GM21619 (cell line): ENCODE data around the gene CHST1.
A peak's percentile ranks its signal among the peaks of the same experiment; 100 is the strongest.

Experiments
- ATAC-seq: cut with Tn5 transposase; IDR thresholded peaks from one replicate; pipeline ENCODE4 v1.9.1; 2021; ENCODE audit not compliant: unreplicated experiment

The CHST1 gene

DNA sequence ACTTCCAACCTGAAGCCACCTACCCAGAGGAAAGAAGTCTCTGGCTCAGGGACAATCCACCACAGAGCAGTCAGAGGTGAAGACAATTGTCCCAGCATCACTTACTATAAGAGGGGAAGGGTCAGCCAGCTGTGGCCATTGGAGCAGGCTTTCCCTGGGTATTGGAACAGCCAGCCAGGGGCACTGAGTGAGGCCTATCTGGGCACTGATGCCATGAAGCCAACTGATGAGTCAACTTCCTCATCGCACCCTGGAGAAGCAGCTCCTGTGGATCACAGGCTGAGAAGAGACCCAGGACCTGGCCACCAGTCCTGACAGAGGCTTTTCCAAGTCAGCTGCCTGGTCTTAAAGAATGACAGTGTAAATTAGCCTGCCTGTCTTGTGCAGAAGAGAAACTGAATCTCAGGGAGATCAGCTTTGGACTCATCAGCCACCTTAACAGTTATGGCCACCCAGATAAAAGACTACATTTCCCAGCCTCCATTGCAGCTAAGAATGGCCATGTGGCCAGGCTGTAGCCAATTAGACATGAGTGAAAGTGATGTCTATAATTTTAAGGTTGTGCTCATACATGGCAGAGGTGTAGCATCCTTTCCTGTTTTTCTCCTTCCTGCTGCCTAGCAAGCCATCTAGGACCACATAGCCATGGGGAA, 19.0 kb downstream of the CHST1 start:
- peak; percentile 57 for ATAC-seq

DNA sequence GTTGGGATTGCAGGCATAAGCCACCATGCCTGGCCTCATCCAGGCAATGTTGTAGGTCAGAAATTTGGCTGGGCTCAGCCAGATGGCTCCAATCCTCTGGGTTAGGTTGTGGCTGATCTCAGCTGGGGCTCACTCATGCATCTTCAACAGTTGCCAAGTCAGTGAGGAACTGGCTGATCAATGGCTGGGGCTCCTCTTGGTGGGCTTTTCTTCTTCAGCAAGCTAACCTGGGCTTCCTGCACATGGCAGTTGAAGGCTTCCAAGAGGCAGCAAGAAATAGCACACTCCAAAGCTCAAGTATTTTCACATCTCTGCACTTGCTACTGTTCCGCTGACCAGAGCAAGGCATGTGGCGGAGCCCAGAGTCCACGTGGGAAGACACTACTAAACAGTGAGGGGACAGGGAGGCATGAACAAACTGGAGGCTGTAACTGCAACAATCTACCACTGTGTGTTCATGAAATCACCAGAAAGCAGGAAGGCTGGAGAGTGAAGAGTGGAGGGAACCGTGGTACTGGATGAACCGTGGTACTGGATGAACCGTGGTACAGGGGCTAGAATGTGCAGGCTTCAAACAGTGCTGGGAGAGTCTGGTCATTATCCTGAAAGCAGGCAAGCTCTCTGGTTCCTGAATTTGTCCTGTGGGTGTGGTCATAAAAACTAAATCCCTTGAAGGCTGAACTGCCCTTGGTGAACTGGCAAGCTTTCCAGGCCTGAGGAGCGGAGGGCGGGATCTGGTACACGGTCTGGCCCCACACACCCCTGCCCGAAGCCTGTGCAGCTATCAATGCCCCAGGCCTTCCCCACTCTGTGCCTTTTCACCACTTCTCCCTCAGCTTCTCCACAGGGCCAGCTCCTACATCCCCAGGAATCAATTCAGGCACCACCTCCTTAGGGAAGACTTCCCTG, 20.2 kb downstream of the CHST1 start:
- ATAC-seq = no peak

DNA sequence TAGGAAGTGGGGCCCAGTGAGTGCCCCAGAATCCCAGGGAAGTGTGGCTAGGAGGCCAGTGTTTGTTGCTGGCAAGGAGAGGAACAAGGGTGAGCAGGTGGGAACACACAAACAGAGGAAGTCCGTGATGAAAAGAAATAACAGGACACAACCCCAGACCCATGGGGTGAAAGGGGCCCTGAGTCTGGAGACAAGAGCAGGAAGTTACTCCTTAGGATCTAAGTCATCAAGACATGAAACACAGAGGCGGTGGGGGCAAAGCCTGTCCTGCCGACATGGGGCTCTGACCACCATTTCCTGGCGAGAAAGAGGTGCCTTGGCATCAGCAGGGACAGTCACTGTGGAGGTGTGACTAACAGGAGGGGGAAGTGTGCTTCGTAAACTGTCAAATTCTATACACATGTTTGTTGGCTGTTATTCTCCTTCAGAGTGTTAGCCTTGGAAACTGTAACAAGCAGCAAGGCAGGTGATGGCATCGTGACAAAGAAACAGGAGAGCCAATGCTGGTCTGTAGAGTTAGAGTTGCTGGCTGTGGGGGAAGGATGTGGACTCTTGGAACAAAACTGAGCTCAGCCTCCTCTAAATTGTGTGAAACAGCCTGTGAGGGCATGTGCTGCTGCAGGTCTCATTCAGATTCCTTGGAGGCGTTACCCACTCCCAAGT, 21.7 kb downstream of the CHST1 start:
- ATAC-seq = no peak

DNA sequence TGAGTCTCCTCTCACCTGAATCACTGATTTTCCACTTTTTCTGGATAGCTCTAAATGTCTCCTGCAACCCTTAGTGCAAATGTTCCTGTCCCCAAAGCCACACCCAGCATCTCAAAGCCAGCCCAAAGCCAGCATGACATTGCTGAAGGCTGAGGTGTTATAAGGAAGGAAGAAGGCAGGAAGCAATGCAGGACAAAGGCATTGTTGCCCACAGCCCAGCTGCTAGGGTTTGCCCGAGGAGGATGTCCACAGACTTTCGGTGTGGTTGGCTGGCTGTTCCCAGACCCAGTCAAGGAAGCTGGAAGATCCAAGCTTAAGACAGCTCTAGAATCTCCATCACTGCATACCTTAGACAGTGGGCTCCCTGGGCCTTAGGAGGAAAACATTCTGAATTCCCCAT, 23.5 kb downstream of the CHST1 start:
- ATAC-seq = no peak

DNA sequence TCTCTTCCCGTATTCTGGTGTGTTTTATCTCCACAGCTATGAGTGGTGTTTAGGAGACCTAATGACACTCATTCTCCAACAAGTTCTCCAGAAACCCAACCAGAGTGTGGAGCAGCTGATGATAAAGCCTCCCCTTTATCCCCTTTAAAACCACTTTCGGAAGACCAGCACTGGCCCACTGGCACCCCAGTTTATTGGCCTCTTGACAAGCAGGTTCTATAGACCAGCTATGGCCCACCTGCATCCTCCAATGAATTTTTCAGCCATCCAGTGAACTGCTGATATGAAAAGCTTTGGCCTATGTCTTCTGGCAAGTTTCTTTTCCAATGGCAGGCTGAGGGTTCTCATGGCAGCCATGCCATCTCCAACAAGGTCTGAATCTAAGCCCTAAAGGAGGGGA, 27.4 kb downstream of the CHST1 start:
- ATAC-seq = no peak

DNA sequence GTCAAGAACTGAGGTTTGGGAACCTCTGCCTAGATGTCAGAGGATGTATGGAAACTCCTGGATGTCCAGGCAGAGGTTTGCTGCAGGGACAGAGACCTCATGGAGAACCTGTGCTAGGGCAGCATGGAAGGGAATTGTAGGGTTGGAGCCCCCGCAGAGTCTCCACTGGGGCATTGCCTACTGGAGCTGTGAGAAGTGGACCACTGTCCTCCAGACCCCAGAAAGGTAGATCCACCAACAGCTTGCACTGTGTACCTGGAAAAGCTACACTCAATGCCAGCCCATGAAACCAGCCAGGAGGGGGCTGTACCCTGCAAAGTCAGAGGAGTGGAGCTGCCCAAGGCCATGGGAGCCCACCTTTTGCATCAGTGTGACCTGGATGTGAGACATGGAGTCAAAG, 29.5 kb downstream of the CHST1 start:
- no peak for ATAC-seq

DNA sequence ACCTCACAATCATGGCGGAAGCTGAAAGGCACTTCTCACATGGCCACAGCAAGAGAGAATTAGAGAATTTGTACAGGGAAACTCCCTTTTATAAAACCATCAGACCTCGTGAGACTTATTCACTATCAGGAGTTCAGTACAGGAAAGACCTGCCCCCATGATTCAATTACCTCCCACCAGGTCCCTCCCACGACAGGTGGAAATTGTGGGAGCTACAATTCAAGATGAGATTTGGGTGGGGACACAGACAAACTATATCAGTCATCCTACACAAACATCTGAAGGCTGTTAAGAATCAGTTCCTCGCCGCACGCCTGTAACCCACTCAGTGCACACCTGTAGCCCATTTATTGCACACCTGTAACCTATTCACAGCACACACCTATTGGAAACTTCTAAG, 39.8 kb downstream of the CHST1 start:
- ATAC-seq = no peak

DNA sequence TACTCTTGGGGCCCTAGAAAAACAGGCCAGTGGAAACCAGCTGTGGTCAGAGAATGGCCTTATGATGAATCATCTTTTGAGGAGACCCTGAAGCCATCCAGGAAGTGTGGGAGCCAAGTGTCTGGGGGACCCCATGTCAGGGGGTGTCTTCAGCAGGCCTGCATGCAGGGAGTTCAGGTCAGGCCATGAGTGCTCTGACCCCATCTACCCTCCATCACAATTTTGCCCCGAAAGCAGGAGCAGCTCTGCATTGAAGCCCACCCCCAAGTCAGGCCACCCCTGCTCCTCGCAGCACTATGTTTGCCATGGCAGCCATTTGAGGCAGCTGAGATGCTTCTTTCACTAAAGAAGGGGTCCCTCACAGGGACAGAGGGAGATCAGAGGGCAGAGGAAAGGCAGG, 41.3 kb downstream of the CHST1 start:
- ATAC-seq = no peak

DNA sequence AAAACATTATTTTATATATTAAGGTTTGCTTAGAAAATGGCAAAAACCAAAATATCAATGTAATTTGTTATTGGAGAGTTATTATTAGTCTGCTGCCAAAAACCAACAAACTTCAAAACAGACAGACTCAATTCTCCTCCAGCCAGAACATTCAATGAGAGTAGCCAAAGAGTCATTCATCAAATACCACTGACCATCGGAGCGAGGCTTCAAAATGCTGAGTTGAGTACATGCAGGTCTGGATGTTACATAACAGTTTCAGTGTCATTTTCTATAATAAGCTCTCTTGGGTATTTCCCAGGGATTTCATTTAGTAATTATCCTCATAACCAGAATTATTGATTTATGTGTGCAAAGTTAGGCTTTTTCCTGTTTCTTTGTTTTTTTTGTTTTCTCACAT, 42.6 kb downstream of the CHST1 start:
- no peak for ATAC-seq

DNA sequence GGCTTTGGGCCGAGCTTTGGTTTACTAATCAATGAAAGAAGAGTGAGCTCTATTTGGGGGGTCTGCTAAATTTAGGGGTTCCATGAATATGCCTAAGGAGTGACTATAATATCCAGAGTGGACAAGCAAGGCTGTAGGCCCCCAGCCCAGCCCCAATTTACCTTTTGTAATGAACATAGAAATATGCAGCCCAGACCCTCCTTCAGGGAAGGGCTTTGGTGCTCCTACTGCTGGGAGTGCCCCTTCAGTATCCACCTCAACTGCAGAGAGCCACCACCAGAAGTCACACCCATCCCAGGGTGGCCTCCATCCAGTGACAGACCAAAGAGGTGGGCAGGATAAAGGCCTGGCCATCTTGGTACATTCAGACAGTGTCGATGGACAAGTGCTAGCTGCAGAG, 43.1 kb downstream of the CHST1 start:
- ATAC-seq = no peak

DNA sequence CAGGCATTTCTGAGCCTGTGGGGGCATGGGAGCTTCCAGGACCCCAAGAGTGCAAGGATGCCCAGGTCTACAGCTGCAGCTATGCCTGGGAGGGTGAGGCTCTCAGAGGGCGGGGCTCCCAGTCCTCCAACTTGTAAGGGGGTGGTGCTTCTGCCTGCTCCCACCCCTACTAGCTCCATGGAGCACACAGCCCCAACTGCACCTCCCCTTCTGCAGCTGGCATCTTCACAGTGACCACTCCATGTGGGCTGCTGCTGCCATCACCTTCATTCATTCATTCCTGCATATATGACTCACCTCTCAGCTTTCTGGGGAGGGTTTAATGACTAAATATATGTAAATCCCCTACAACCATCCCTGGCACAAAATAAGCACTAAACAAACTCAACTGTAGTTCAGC, 43.8 kb downstream of the CHST1 start:
- no peak for ATAC-seq

DNA sequence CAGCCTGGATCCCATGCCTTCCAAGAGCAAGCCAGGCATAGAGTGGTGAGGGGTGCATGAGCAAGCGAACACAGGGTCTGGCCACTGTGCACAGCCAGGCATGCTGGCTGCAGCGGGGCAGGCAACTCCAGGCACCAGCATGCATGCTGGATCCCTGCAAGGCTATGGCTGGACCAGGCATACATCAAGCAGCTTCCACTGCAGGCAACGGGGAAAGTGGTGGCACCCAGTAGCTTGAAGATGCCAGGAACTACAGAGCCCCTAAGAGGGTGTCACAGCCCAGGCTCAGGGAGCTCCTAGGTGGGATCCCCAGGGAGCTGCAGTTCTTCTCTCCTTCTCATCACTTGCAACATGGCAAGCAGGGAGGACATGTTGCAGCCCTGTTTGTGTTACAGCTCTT, 45.2 kb downstream of the CHST1 start:
- no peak for ATAC-seq

DNA sequence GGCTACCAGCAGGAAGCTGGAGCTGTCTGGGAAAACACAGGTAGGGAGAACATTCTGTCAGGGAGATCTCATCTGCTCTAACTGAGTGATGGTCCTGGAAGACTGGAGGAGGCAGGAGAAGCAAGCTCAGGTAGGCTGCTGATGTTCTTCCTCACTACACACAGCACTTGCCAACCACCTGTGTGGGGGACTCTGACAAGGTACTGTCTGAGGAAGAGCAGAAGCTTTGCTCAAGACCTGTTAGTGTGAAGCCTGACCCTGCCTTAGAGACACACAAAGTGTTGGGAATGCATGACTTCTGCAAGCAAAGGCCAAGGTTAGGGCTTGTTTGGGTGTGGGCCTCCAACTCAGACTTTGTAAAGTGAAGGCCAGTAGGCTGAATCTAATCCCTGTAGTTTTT, 46.5 kb downstream of the CHST1 start:
- ATAC-seq = no peak

DNA sequence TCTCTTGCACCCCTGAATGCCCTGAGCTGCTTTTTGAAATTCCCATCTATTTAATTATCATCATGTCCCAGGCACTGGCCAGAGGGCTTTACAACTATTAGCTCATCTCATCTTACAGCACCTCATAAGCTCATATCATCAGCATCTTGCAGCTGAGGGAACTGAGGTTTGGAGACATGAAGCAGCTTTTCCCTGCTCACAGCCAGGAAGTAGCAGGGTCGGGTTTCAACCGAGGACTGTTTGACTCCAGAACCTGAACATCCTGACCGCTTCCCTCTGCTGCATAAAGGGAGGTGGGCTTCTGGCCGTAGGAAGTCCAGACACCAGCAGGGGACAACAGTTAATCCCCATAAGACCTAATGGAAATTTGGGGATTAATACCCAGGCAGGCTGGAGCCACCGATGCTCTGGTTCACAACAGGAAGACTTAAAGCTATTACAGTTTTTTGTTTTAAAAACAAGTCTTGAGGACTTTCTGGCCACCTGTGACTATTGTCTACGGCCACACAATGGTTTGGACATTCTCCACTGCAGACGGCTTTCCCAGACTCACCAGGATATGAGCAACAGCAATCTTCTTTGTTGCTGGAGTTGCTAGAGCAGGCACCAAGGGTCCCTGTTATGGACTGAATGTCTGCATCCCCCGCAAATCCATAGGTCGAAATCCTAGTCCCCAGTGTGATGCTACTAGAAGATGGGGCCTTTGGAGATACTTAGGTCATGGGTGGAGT, 47.4 kb downstream of the CHST1 start:
- no peak for ATAC-seq

DNA sequence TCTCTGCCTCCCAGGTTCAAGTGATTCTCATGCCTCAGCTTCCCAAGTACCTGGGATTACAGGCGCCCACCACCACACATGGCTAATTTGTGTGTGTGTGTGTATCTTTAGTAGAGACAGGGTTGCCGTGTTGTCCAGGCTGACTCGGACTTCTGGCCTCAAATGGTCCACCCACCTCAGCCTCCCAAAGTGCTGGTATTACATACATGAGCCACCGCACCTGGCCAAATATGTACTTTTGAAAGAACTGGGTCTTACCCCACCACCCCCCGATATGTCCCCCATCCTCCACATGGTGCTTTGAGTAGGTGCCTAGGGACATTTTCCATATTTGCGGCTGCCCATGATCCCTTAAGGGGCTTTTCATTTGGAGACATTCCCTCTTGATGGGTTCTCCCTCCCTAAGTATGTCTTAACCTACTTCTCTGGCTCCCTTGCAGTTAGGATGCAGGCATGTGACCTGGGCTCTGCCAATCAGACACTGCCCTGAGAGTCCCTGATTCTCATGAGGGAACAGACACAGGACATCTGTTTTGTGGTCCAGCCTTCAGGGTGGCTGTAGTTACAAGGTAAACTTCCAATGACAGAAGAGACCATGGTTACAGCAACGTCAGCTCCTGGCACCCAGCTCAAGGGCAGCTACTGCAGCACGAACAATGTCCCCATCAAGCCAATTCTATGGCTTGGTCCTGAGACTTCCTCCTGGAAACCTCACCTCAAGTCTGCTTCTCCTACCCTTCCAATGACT, 48.4 kb downstream of the CHST1 start:
- ATAC-seq = no peak

DNA sequence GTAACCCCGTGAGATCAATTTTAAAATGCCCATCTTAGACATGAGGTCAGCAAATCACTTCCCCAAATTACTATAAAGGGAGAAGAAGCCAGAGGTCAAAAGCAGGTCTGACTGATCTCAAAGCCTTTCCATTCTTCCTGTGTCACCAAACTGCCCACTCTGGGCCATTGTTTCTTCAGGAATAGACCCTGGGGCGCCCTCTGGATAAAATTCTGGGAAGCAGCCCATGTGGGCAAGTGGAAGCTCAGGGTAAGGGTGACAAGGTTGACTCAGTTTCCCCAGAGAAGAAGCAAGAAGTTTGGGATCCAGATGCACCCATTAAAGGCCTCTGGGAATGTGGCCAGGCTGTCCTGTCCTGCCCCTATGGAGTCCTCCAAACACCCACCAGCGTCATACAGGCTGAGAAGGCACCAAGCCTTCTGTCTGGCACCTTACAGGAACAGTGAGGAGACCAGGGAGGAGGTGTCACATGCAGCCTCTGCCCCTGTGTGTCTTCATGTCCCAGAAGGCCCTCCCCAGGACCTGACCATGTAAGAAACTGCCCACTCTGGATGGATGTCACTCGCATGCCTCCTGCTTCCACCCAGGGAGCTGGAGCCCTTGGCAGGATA, 50.1 kb downstream of the CHST1 start:
- ATAC-seq = no peak

DNA sequence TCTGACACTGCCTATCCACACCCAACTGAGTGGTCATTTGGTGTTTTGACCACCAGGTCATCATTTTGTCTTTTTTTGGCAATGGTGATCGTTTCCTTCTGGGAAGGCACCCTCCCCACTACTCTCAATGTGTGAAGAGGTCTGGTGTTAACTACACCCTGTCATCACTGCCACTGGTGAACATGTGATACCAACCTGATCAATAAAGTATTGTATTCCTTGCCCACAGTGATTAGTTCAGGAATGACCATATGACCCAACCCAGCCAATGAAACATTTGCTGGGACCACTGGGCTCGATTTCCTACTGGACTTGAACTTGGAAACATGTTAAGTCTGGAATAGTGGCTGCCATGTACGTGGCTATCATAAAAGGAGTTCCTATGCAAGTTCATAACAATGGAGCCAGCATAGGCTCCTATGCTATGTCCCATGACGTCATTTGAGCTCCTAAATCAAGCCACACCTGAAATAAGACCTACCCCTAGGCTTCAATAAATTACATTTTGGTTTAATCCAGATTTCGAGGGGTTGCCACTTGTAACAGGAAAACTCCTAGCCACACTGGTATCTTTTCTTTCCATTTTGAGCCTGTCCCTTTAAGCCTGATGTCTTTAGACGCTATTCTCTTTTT, 51.1 kb downstream of the CHST1 start:
- no peak for ATAC-seq

DNA sequence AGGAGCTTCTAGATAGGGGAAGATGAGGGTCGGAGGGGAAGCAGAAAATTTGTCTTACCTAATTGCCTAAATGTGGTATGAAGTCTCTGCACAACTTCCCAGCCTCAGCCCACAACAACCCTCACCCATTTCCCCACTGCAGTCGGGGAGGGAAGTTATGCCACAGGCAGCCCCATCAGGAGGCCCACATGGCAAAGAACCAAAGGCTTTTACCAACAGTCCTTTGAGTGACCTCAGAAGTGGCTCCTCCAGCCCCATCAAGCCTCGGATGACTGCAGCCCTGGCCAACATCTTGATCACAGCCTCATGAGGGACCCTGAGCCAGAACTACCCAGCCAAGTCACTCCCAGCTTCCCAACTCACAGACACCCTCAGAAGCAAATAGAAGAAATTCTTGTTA, 54.8 kb downstream of the CHST1 start:
- no peak for ATAC-seq

DNA sequence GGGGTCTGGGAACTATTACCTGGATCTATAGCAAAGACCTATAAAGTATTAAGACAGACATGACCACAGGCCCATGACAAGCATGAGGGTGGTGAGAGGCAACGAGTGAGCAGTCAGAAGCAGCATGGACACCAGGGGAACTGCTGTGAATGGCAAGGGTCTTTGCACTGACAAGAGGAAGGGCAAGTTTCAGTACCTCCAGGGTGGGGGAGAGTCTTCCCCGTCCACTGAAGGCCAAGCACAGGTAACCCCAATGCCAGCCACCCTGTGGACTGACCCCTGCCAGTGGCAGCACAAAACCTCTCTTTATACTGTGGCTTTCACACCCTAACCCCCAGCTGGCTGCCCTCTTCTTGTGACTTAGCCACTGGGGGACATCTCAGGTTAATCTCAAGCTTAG, 55.5 kb downstream of the CHST1 start:
- ATAC-seq = no peak

DNA sequence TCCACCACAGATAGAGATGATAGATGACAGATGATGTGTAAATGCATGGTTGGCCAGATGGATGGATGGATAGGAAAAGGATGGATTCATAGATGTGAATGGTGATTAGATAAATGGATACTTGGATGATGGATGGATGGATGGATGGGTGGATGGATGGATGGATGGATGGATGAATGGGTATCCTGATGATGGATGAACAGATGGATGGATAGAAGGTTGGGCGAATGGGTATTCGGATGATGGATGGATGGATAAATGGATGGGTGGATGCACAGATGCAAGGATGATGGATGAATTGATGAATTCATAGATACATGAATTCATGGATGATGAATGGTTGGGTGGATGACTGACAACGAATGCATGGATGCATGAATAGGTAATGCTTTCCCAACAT, 56.1 kb downstream of the CHST1 start:
- ATAC-seq = no peak
